Choroid plexus epithelial cell (primary cell): ENCODE results near the gene HNRNPF.

Source experiments
- DNase-seq: peaks from one replicate; pipeline ENCODE4 v3.0.0-alpha.2; 2010; ENCODE audit warnings: low read depth
- H3K4me3 ChIP-seq: 2 replicates; pipeline ENCODE4 v1.5.1; 2011; ENCODE audit warnings: low read depth, mild to moderate bottlenecking, control low read depth, low read length, moderate library complexity
- TF ChIP-seq, protein P1 (sequence below): conservative IDR thresholded peaks from 2 replicates; pipeline ENCODE4 v1.5.1; 2011; ENCODE audit warnings: low read depth, mild to moderate bottlenecking, control low read depth, inconsistent platforms, low read length, moderate library complexity

Gene HNRNPF

DNA sequence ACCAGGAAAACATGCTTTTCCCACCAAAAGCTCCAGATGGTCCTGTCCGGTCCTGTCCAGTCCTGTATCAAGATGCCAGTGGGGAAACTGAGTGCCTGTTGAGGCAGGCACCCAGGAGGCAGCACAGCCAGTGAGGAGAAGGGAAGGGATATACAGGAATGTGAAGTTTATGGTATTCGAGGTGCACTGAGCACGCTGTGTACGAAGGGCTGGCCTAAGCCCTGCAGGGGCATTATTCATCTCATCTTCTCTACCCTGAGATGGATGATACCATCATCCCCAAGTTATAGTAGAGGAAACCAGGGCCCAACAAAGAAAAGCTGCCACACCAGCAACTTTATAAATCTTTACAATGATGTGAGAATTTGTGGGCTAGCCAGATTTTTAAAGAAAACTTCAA is 61.0 kb downstream of the HNRNPF start:
- no peak for DNase-seq
- no peak overlapping the region for H3K4me3 ChIP-seq
- TF ChIP-seq, protein P1, sequence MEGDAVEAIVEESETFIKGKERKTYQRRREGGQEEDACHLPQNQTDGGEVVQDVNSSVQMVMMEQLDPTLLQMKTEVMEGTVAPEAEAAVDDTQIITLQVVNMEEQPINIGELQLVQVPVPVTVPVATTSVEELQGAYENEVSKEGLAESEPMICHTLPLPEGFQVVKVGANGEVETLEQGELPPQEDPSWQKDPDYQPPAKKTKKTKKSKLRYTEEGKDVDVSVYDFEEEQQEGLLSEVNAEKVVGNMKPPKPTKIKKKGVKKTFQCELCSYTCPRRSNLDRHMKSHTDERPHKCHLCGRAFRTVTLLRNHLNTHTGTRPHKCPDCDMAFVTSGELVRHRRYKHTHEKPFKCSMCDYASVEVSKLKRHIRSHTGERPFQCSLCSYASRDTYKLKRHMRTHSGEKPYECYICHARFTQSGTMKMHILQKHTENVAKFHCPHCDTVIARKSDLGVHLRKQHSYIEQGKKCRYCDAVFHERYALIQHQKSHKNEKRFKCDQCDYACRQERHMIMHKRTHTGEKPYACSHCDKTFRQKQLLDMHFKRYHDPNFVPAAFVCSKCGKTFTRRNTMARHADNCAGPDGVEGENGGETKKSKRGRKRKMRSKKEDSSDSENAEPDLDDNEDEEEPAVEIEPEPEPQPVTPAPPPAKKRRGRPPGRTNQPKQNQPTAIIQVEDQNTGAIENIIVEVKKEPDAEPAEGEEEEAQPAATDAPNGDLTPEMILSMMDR = no peak

DNA sequence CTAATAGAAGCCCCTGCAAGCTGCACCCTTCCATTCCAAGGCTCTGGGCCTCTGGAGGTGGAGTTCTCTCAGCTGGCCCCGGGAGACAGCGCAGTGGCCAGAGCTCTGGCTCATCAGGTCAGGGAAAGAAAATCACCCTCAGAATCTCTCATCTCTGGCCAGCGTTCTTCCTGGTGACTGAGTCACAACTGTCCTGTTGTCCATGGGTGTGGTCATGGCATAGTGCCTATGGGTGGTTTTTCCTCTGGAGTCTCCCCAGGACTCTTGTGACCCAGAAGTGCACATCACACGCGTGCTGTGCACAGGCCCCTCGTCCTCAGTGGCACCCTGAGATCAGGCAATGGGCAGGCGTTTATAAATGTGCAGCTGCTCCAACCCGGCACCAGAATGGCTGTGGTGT is 64.9 kb downstream of the HNRNPF start:
- TF ChIP-seq, protein P1 = no peak
- DNase-seq = no peak
- H3K4me3 ChIP-seq = no peak overlapping the region

DNA sequence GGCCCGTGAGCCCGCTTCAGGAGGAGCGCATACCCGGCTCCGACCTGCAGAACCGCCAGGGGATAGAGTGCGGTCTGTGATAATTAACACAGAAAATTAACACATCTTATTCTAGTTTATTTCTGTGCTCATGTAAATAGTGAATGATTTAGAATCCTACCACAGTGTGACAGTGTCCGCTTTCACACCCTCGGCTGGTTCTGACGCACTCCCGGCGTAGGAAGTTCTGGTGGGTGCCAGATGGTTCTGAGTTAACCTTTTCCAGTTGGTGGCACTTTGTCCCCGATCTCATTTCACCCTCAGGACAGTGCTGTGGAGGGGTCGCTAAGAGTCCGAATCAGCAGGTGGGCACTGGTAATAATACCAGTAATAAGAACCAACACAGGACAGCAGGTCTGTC is 65.9 kb downstream of the HNRNPF start:
- TF ChIP-seq, protein P1 = no peak
- H3K4me3 ChIP-seq = no peak overlapping the region
- no peak for DNase-seq

DNA sequence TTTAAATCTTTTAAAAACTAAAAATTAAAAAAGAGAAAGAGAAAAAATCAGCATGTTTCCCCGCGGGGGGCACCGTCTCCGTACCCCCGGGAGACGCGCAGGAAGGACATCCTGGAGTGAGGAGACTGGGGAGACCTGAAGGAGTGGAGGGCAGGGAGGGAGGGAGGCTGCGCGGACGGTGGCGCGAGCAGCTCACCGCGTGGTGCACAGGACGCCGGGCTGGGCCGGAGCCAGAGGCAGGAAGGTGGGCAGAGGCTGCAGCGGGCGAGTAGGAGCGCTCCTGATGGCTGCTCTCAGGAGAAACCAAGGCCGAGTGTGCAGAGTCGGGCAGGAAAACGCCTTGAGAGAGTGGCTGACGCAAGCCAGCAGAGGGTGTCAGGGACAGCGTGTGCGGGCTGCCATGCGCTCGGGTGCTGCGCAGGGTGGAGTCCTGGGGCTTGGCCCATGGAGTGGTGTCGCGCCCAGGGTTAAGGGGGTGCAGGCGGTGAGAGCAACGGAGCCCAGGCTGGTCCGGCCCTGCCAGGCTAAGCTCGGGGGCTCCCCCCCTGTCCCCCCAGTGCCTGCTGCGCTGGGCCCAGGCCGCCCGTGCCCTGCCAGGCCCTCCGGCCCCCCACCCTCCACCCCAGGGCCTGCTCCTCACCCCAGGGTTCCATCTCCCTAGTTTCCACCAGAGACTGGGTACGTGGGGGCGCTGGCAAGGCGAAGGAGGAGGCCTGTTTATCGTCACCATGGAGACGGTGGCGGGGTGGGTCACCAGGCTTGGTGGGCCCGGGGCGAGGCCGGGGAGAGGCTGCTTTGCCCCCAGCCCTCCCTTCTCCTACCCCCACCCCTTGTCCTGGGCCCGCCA is 66.5 kb downstream of the HNRNPF start:
- no peak for DNase-seq
- H3K4me3 ChIP-seq = no peak overlapping the region
- TF ChIP-seq, protein P1 = no peak

DNA sequence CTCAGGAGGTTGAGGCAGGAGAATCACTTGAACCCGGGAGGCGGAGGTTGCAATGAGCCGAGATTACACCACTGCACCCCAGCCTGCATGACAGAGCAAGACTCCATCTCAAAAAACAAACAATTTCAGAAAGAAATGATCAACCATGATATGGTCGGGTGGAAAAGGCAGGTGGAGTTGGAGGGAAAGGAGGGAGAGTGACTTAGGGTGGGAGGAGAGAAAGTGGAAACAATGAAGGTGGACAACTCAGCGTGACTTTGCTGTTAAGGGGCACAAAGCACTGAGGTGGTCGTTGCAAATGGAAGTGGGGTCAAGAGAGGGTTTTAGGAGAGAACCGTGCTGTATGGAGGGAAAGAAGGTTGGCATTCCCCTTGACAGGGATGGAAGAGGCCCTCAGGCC is 67.5 kb downstream of the HNRNPF start:
- DNase-seq = no peak
- no peak overlapping the region for H3K4me3 ChIP-seq
- TF ChIP-seq, protein P1 = no peak

DNA sequence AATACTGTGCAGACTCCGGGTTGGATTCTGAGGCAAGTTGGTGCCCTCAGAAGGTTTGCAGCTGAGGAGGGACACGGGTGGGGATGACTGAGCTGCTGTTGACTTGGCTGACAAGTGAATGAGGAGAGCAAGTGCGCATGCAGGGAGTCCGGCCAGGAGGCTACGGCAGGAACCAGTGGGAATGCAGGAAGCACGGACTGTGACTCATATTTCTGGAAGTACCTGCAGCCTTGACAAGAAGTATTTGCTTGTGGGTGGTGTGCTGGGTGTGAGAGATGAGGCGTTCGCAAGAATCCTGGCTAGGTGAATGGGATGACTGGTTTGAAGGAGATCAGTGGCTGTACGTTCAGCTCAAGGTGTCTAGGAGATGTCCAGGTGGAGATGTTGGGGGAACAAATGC is 68.4 kb downstream of the HNRNPF start:
- TF ChIP-seq, protein P1 = no peak
- no peak overlapping the region for H3K4me3 ChIP-seq
- DNase-seq = no peak

DNA sequence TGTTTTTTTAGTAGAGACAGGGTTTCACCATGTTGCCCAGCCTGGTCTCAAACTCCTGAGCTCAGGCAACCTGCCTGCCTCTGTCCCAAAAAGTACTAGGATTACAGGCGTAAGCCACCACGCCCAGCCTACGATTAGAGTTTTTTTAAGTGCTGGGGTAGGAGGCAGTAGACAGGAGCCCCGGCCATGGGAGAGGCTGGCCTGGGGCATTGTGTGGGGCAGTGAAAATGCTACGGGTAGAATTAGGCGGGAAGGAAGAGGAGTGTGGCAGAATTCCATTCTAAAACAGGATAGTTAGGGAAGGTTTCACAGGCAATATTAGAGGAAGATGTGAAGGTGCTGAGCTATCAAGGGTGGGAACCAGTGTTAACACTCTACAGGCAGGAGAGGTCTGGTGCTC is 68.9 kb downstream of the HNRNPF start:
- no peak overlapping the region for H3K4me3 ChIP-seq
- TF ChIP-seq, protein P1 = no peak
- DNase-seq = no peak
